22Rv1 (cell line): ENCODE data around the gene PPM1K.

Experiments used
- ZFX ChIP-seq: fragments of 450-650 bp; IDR thresholded peaks from 2 replicates; pipeline ENCODE4 v1.6.1; 2017; ENCODE audit warnings: antibody characterized with exemption, borderline replicate concordance
- TF ChIP-seq, protein P1 (sequence below): fragments of 450-650 bp; IDR thresholded peaks from 2 replicates; pipeline ENCODE4 v1.5.1; 2017; ENCODE audit warnings: mild to moderate bottlenecking

DNA sequence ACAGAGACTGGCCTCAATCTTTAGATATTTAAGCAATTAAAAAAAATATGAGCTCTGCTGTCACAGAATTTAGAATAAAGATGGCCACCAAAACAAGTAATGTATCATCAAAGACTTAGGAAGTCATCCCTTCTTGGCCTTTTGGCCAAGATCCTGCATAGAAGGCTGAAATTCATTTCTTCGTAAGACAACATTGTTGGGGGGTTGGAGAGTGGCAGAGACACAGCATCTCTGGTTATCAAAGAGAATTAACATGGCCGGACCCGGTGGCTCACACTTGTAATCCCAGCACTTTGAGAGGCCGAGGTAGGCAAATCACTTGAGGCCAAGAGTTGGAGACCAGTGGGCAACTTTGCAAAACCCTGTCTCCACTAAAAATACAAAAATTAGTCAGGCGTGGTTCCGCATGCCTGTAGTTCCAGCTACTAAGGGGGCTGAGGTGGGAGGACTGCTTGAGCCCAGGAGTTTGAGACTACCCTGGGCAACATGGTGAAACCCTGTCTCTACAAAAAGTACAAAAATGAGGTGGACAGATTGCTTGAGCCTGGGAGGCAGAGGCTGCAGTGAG is 4.0 kb downstream of the PPM1K start:
- TF ChIP-seq, protein P1, sequence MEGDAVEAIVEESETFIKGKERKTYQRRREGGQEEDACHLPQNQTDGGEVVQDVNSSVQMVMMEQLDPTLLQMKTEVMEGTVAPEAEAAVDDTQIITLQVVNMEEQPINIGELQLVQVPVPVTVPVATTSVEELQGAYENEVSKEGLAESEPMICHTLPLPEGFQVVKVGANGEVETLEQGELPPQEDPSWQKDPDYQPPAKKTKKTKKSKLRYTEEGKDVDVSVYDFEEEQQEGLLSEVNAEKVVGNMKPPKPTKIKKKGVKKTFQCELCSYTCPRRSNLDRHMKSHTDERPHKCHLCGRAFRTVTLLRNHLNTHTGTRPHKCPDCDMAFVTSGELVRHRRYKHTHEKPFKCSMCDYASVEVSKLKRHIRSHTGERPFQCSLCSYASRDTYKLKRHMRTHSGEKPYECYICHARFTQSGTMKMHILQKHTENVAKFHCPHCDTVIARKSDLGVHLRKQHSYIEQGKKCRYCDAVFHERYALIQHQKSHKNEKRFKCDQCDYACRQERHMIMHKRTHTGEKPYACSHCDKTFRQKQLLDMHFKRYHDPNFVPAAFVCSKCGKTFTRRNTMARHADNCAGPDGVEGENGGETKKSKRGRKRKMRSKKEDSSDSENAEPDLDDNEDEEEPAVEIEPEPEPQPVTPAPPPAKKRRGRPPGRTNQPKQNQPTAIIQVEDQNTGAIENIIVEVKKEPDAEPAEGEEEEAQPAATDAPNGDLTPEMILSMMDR, result no peak
- TF ChIP-seq ZFX, result no peak
